GM19438 (cell line): ENCODE data around the gene KIAA0319L.
"Not testable (repeated sequence)": the region's sequence is repeated elsewhere in the genome, so short reads cannot be mapped to it uniquely, and the experiment has no call there.

ENCODE experiments used
- ATAC-seq: cut with Tn5 transposase; IDR thresholded peaks from one replicate; pipeline ENCODE4 v1.9.1; 2021; ENCODE audit warnings: low read depth; ENCODE audit not compliant: unreplicated experiment

KIAA0319L gene

GRCh38 chr1:35500439-35500838 is 56.8 kb downstream of the KIAA0319L start:
- no peak for ATAC-seq

- no peak for ATAC-seq
These were observed 57.5 kb downstream of the KIAA0319L start for GRCh38 chr1:35499652-35500176.

DNA sequence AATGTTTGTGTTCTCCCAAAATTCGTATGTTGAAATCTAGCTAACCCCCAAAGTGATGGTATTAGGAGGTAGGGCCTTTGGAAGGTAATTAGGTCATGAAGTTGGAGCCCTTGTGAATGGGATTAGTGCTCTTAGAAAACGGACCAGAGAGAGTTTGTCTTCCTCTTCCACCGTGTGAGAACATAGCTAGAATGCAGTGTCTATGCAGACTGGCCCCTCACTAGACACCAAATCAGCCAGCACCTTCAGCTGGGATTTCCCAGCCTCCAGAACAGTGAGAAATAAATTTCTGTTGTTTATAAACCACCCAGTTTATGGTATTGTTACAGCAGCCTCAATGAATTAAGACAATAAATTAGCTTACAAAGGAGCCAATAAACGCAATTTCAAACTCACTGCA is 58.0 kb downstream of the KIAA0319L start:
- ATAC-seq, result no peak

DNA sequence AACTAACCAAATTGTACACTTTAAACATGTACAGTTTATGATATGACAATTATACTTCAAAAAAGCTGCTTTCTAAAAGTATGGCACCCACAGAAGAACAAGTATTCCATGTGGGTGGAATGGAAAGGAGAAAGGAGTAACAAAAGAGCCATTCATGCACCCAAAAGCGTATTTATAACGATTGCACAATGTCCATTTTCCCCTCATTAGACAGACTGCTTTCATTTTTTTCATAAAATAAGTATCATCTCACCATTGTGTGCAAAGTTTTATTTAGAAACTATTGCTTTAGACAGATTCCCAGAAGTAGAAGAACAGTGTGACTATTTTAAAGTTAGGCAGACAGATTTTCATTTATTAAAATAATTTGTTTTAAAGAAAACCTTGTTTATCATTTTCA is 59.6 kb downstream of the KIAA0319L start:
- no peak for ATAC-seq

DNA sequence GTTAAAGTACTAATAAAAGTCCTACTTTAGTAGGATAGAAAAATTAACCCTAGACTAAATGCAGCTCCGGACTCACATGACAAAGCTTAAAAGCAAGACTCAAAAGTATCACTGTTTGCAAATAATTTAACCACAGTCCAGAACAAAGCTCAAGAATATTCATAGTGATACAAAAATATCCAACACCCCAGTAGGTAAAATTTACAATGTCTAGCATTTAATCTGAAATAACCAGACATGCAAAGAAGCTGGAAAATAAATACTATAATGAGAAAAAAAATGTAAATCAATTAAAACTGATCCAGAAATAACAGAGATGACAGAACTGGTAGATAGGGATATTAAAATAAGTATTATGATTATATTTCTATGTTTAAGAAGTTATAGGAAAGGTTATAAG is 67.0 kb downstream of the KIAA0319L start:
- no peak for ATAC-seq

DNA sequence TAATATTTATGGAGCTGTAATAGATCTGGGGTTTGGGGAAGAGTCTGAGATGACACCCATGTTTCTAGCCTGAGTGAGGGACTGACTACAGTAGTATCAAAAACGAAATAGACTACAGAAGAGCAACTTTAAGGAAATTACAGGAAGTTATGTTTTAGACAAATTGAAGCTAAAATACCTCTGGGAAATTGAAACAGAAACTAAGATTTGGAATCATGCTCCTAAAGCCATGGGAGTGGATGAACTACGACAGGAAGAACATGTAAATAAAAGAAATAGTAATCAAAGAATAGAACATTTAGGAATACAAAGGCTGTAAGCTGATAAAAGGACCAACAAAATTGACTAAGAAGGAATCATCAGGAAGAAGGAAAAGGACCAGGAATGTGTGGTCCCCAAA is 68.9 kb downstream of the KIAA0319L start:
- no peak for ATAC-seq

- no peak for ATAC-seq
These were observed 70.3 kb downstream of the KIAA0319L start for GRCh38 chr1:35486858-35487408.

DNA sequence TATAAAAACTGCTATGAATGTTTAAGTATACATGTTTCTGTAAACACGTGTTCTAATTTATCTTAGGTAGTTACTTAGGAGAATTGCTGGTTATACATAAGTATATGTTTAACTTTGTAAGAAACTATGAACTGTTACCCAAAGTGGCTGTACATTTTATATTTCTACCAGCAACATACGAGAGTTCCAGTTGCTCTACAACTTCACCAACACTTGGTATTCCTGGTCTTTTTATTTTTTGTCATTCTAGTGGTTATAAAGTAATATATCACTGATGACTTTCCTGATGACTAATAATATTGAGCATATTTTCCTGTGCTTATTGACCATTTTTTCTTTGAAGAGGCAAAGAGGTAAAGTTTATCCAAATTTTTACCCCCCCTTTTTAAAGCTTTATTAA is 76.0 kb downstream of the KIAA0319L start:
- ATAC-seq, result no peak

DNA sequence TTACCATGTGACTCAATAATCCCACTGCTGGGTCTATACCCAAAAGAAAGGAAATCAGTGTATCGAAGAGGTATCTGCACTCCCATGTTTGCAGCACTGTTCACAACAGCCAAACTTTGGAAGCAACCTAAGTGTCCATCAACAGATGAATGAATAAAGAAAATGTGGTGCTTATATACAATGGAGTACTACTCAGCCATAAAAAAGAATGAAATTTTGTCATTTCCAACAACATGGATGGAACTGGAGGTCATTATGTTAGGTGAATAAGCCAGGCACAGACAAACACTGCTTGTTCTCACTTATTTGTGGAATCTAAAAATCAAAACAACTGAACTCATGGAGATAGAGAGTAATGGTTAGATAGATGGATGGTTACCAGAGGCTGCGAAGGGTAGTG is 79.3 kb downstream of the KIAA0319L start:
- no peak for ATAC-seq

GRCh38 chr1:35475856-35476674 is 81.1 kb downstream of the KIAA0319L start:
- no peak for ATAC-seq

DNA sequence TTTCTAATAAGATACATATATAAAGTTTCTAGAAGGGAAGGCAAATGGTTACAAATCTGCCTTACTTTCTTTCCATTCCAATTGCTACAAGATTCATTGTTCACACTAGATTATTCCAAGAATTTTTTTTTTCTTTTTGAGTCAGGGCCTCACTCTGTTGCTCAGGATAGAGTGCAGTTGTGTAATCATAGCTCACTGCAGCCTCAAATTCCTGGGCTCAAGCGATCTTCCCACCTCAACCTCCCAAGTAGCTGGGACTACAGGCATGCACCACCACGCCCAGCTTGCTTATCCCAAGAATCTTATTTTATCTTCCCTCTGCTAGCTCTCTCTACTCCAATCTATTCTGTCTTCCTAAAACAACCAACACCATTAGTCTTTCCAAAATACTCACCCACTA is 81.8 kb downstream of the KIAA0319L start:
- no peak for ATAC-seq

DNA sequence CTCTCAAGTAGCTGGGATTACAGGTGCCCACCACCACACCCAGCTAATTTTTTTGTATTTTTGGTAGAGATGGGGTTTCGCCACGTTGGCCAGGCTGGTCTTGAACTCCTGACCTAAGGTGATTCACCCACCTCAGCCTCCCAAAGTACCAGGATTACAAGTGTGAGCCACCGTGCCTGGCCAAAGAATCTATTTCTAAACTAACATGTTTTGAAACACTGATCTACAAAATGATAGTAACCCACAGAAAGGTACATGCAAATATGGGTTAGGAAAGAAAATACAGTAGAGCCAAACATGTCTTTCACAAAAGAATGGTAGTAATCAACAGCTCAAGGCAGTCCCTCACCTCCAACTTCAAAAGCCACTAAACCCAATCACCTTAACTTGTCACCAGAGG is 84.0 kb downstream of the KIAA0319L start:
- ATAC-seq, result not testable (repeated sequence)

GRCh38 chr1:35470977-35471613 is 86.1 kb downstream of the KIAA0319L start:
- ATAC-seq, result no peak

GRCh38 chr1:35466120-35466519 is 91.1 kb downstream of the KIAA0319L start:
- ATAC-seq, result no peak

DNA sequence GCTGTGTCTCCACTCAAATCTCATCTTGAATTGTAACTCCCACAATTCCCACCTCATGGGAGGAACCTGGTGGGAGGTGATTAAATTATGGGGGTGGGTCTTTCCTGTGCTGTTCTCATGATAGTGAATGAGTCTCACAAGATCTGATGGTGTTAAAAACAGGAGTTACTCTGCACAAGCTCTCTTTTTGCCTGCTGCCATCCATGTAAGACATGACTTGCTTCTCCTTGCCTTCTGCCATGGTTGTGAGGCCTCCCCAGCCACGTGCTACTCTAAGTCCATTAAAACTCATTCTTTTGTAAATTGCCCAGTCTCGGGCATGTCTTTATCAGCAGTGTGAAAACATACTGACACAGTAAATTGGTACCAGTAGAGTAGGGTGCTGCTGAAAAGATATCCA is 93.5 kb downstream of the KIAA0319L start:
- ATAC-seq, result not testable (repeated sequence)

DNA sequence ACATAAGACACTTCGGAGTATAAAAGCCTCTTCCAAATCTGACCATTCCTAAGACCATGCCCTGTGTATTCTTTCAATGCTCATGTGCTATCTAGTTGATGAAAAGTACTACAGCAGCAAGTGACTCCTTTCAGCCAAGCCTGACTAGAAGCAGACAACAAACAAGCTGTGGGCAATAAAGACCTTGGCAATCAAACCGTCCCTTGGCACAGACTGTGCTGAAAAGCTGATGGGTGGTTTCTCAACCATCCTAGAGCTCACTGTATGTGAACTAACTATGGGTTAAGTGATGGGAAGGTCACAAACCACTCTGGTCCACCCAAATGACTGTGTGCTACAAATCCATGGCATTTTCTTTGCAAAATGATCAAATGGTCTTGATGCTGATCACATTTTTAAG is 94.0 kb downstream of the KIAA0319L start:
- ATAC-seq, result no peak

DNA sequence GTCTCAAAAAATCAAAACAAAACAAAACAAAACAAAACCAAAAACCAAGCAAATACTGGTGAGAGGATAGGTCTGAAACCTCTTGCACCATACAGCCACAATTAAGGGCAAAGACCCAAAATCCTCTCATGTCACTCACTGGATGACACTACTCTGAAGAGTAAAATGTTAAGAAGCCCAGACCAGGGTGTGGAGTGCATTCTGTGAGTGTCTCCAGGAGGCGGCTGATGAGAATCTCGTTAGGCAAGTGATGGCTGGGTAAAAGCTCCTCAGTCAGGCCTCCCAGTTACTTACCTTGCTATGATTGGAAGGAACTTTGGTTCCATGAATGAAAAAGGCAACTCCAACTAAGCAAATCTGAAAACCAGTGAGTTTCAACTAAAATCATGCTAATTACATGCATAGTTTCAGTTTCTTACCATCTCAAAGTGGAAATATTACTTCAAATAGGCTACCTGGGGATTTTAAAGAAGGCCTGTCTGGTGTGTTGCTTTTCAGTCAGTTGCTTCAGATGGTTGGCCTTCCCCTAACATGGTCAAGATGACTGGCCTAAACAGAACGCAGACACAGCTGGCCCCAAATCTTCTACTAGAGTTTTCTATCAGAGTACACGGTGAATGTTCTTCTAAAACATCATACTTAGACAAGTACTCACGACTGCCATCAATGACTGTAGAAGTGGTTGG is 95.1 kb downstream of the KIAA0319L start:
- no peak for ATAC-seq

GRCh38 chr1:35460796-35461195 is 96.4 kb downstream of the KIAA0319L start:
- ATAC-seq, result no peak

DNA sequence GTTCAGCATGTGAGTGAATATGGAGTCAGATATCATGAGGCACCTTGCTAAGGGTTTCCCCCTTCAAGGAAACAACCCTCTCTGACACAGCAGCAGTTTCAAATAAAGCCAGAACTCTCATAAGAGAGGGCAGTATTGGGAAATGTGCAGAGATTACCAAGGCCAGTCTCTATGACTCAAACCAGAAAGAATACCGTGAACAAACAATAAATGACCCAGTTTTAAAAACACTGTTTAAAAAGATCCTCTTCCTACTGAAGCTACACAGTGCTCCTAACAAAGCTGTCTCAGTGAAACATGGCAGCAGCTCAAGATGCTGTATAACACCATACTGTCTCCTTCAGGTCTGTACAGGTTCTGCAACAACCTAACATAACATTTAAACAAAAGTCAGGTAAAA is 102.6 kb downstream of the KIAA0319L start:
- no peak for ATAC-seq

GRCh38 chr1:35454176-35454575 is 103.0 kb downstream of the KIAA0319L start:
- ATAC-seq, result no peak

GRCh38 chr1:35453031-35453430 is 104.2 kb downstream of the KIAA0319L start:
- ATAC-seq, result no peak
